H1 (cell line): ENCODE measurements around the gene SYN1. TPM values are rescaled to one million over a fixed set of nuclear protein-coding genes. Genes with fewer than 3 reads are reported as not detected.

ENCODE experiments used
- CBX5 ChIP-seq: fragments of 300-800, 300-1000 bp; sonication (generic); IDR thresholded peaks from 2 replicates; pipeline ENCODE4 v1.7.1; 2016; ENCODE audit warnings: antibody characterized with exemption, low read length, low read depth
- EGR1 ChIP-seq: IDR thresholded peaks from 2 replicates; pipeline ENCODE4 v1.6.1; 2011; ENCODE audit warnings: low read depth, low read length, borderline replicate concordance
- HDAC2 ChIP-seq, 2 experiments: fragments of 300-600 bp in 1 of 2; sonication (generic) in 1 of 2; IDR thresholded peaks; 2 replicates each; pipeline ENCODE4 v1.6.1; 2011 to 2012; ENCODE audit warnings: low read depth in 2 of 2, low read length in 2 of 2, mild to moderate bottlenecking in 2 of 2, moderate library complexity in 2 of 2, borderline replicate concordance in 1 of 2, inconsistent platforms in 1 of 2
- polyA plus RNA-seq, 7 experiments: library from polyadenylated mRNA; depleted of rRNA in 3 of 7; stranded (reverse) in 5 of 7; unstranded in 2 of 7; fragments of >200 nt in 5 of 7; fragments of 200-250 nt in 2 of 7; gene quantifications; 1 replicate in 5 of 7; 2 replicates in 1 of 7; 4 replicates in 1 of 7; pipeline versions ENCODE4 v1.2.1 to v1.2.3, GENCODE V29; 2011 to 2013; ENCODE audit warnings: missing spikeins in 2 of 7, mixed read lengths in 2 of 7
- total RNA-seq: library from RNA; stranded (reverse); fragmentation: NEBNext Ultra II Directional; extraction: Animal tissue kit (Norgen Biotek cat#: 25700); gene quantifications from 2 replicates; pipeline ENCODE4 v1.2.1, GENCODE V29; 2021

Gene SYN1
- total and polyA plus RNA-seq, 2 of the 8 experiments (the other 6 are each of a cell fraction or from before 2014, with no cell fraction given) = 2.1 to 14.1 TPM

- no peak for TF ChIP-seq HDAC2 (IDR thresholded peaks at IDR 0.05; ENCODE audit: borderline replicate concordance in 1 of 2, low read depth in 2 of 2, low read length in 2 of 2)
- no peak for TF ChIP-seq EGR1
- no peak for TF ChIP-seq CBX5
- TF ChIP-seq, all 59 proteins: peak for 0
These were observed 61.2 kb downstream of the SYN1 start (continued) for GRCh38 chrX:47558436-47558835.
